ENCODE results near the gene RETSAT. TPM values are rescaled to one million over a fixed set of nuclear protein-coding genes. Genes with fewer than 3 reads are reported as not detected.
"Not testable (repeated sequence)": the region's sequence is repeated elsewhere in the genome, so short reads cannot be mapped to it uniquely, and the experiment has no call there.

The RETSAT gene
- total RNA-seq, 1 experiment from 2014 or later: 138 TPM

GRCh38 chr2:85323351-85323987 lies 30.9 kb downstream of the RETSAT start:
- in situ Hi-C loops (cut with HindIII; ENCODE audit: low pct_unique_long_range_greater_than_20kb, low sequenced_read_pairs): no loop called here
- DNase-seq (ENCODE audit: low read depth, low spot score): no peak

GRCh38 chr2:85319796-85320195 lies 34.5 kb downstream of the RETSAT start:
- in situ Hi-C loops (cut with HindIII; ENCODE audit: low pct_unique_long_range_greater_than_20kb, low sequenced_read_pairs): no loop called here
- no peak for DNase-seq (ENCODE audit: low read depth, low spot score)

GRCh38 chr2:85318222-85319074 lies 35.9 kb downstream of the RETSAT start:
- in situ Hi-C loops (cut with HindIII; ENCODE audit: low pct_unique_long_range_greater_than_20kb, low sequenced_read_pairs): no loop called here
- no peak for DNase-seq (ENCODE audit: low read depth, low spot score)

- in situ Hi-C loops (cut with HindIII; ENCODE audit: low pct_unique_long_range_greater_than_20kb, low sequenced_read_pairs); DNase-seq (ENCODE audit: low read depth, low spot score): not testable (repeated sequence)
Measured at GRCh38 chr2:85315921-85316320, 38.4 kb downstream of the RETSAT start.

- DNase-seq (ENCODE audit: low read depth, low spot score): no peak
- in situ Hi-C loops (cut with HindIII; ENCODE audit: low pct_unique_long_range_greater_than_20kb, low sequenced_read_pairs): no loop called here
Measured at GRCh38 chr2:85314884-85315242, 39.5 kb downstream of the RETSAT start.

- no peak for DNase-seq (ENCODE audit: low read depth, low spot score)
- in situ Hi-C loops (cut with HindIII; ENCODE audit: low pct_unique_long_range_greater_than_20kb, low sequenced_read_pairs): no loop called here
Measured at GRCh38 chr2:85312404-85312803, 41.9 kb downstream of the RETSAT start.

GRCh38 chr2:85310330-85310729 lies 44.0 kb downstream of the RETSAT start:
- DNase-seq (ENCODE audit: low read depth, low spot score): no peak
- in situ Hi-C loops (cut with HindIII; ENCODE audit: low pct_unique_long_range_greater_than_20kb, low sequenced_read_pairs): no loop called here

GRCh38 chr2:85309699-85310321 lies 44.5 kb downstream of the RETSAT start:
- in situ Hi-C loops (cut with HindIII; ENCODE audit: low pct_unique_long_range_greater_than_20kb, low sequenced_read_pairs): no loop called here
- no peak for DNase-seq (ENCODE audit: low read depth, low spot score)

- in situ Hi-C loops (cut with HindIII; ENCODE audit: low pct_unique_long_range_greater_than_20kb, low sequenced_read_pairs): no loop called here
- DNase-seq (ENCODE audit: low read depth, low spot score): no peak
Measured at GRCh38 chr2:85308896-85309555, 45.3 kb downstream of the RETSAT start.

- DNase-seq (ENCODE audit: low read depth, low spot score): no peak
- in situ Hi-C loops (cut with HindIII; ENCODE audit: low pct_unique_long_range_greater_than_20kb, low sequenced_read_pairs): no loop called here
Measured at GRCh38 chr2:85308201-85308600, 46.1 kb downstream of the RETSAT start.

- in situ Hi-C loops (cut with HindIII; ENCODE audit: low pct_unique_long_range_greater_than_20kb, low sequenced_read_pairs): no loop called here
- DNase-seq (ENCODE audit: low read depth, low spot score): no peak
Measured at GRCh38 chr2:85307527-85307897, 46.8 kb downstream of the RETSAT start.

- no peak for DNase-seq (ENCODE audit: low read depth, low spot score)
- in situ Hi-C loops (cut with HindIII; ENCODE audit: low pct_unique_long_range_greater_than_20kb, low sequenced_read_pairs): no loop called here
Measured at GRCh38 chr2:85303780-85304531, 50.4 kb downstream of the RETSAT start.

GRCh38 chr2:85302121-85302520 lies 52.2 kb downstream of the RETSAT start:
- DNase-seq (ENCODE audit: low read depth, low spot score): no peak
- in situ Hi-C loops (cut with HindIII; ENCODE audit: low pct_unique_long_range_greater_than_20kb, low sequenced_read_pairs): no loop called here

Small RNA genes lying within 50 kb of the gene (small RNA-seq; reads per million reads assigned to genes)
- 0 reads per million in 2 experiments for gene AC062037.1
- gene AC062037.2: 0 reads per million in 2 experiments
- 0 reads per million in 2 experiments for gene RF00019
- gene RN7SL113P: 0 reads per million in 2 experiments

Other genes with a start within 250 kb of the RETSAT start
- 0.71 and 1.1 TPM in 2 replicates for gene TCF7L1, start 221.1 kb downstream of the RETSAT start, total RNA-seq (2014; rRNA removed; shearing (Covaris generic))
- 70.0 and 75.5 TPM in 2 replicates for gene TGOLN2, start 26.5 kb downstream of the RETSAT start, total RNA-seq (2014; rRNA removed; shearing (Covaris generic))
- gene ELMOD3, start 241 bp upstream of the RETSAT start, total RNA-seq (2014; rRNA removed; shearing (Covaris generic)): 13.7 and 13.9 TPM in 2 replicates
- 11.3 and 21.8 TPM in 2 replicates for gene CAPG, start 55.8 kb upstream of the RETSAT start, total RNA-seq (2014; rRNA removed; shearing (Covaris generic))
- 0.40 and 0.66 TPM in 2 replicates for gene SH2D6, start 64.2 kb upstream of the RETSAT start, total RNA-seq (2014; rRNA removed; shearing (Covaris generic))
- gene MAT2A, start 184.6 kb upstream of the RETSAT start, total RNA-seq (2014; rRNA removed; shearing (Covaris generic)): 88.9 and 107 TPM in 2 replicates
- gene GGCX, start 207.0 kb upstream of the RETSAT start, total RNA-seq (2014; rRNA removed; shearing (Covaris generic)): 71.5 and 90.9 TPM in 2 replicates
- gene VAMP8, start 223.1 kb upstream of the RETSAT start, total RNA-seq (2014; rRNA removed; shearing (Covaris generic)): 48.2 and 51.9 TPM in 2 replicates
- gene VAMP5, start 229.9 kb upstream of the RETSAT start, total RNA-seq (2014; rRNA removed; shearing (Covaris generic)): not detected in 2 replicates
- 212 and 226 TPM in 2 replicates for gene RNF181, start 241.2 kb upstream of the RETSAT start, total RNA-seq (2014; rRNA removed; shearing (Covaris generic))
- gene TMEM150A, start 248.2 kb upstream of the RETSAT start, total RNA-seq (2014; rRNA removed; shearing (Covaris generic)): 22.3 and 26.3 TPM in 2 replicates

Data from SK-MEL-5 (cell line).